Panc1 (cell line): ENCODE data around the gene ERCC5. TPM values are rescaled to one million over a fixed set of nuclear protein-coding genes. Genes with fewer than 3 reads are reported as not detected.

Experiments
- ATAC-seq: fragments of 200-7000 bp; cut with Tn5 transposase; 2 replicates; pipeline ENCODE4 v1.9.1; 2020; ENCODE audit warnings: mild to moderate bottlenecking, moderate library complexity
- BruUV-seq: library from RNA; stranded (reverse); fragments of 400-500 nt; replicated peaks from 2 replicates; lab custom pipeline; 2021; lab: Mats Ljungman, UMichigan
- CTCF ChIA-PET: fragments of 300-600 bp; sonication (Branson Sonifier 250); formaldehyde crosslinking; loops from one replicate; lab custom pipeline; 2022; ENCODE audit warnings: antibody characterized with exemption; lab: Charles Lee
- POLR2A ChIA-PET: fragments of 300-600 bp; sonication (Branson Sonifier 250); formaldehyde crosslinking; loops from one replicate; lab custom pipeline; 2022; ENCODE audit warnings: antibody characterized with exemption; lab: Charles Lee
- DNase-seq: peaks from one replicate; pipeline ENCODE4 v3.0.0-alpha.2; 2010; ENCODE audit warnings: low read depth, low spot score
- H3K27ac ChIP-seq: 2 replicates; pipeline ENCODE4 v1.5.1; 2011; ENCODE audit warnings: mild to moderate bottlenecking, low read length, inconsistent platforms
- H3K27me3 ChIP-seq: fragments of 200-500 bp; sonication (Bioruptor generic); 2 replicates; pipeline ENCODE4 v1.6.0; 2014; ENCODE audit warnings: low read length, inconsistent platforms; ENCODE audit not compliant: control insufficient read depth, insufficient read depth
- H3K36me3 ChIP-seq: fragments of 200-500 bp; sonication (Bioruptor generic); 2 replicates; pipeline ENCODE4 v1.5.1; 2014; ENCODE audit warnings: inconsistent platforms, mild to moderate bottlenecking, low read length, moderate library complexity; ENCODE audit not compliant: control insufficient read depth, insufficient read depth
- H3K4me1 ChIP-seq: 2 replicates; pipeline ENCODE4 v1.5.1; 2011; ENCODE audit warnings: inconsistent platforms, mild to moderate bottlenecking, low read length, moderate library complexity; ENCODE audit not compliant: control insufficient read depth, insufficient read depth
- H3K4me3 ChIP-seq, 2 experiments: 2 replicates each; pipeline ENCODE4 v1.5.1; 2011 to 2012; ENCODE audit warnings: low read depth in 2 of 2, low read length in 2 of 2, mild to moderate bottlenecking in 2 of 2, inconsistent platforms in 1 of 2, moderate library complexity in 1 of 2
- H3K9me3 ChIP-seq: fragments of 200-500 bp; sonication (Bioruptor generic); 2 replicates; pipeline ENCODE4 v1.5.1; 2014; ENCODE audit warnings: low read depth, mild to moderate bottlenecking, inconsistent platforms, low read length, moderate library complexity; ENCODE audit not compliant: control insufficient read depth, insufficient read depth
- CTCF ChIP-seq: fragments of 450-650 bp; IDR thresholded peaks from 2 replicates; pipeline ENCODE4 v1.5.1; 2017; ENCODE audit warnings: mild to moderate bottlenecking
- POLR2AphosphoS5 ChIP-seq: IDR thresholded peaks from 2 replicates; pipeline ENCODE4 v1.6.1; 2012; ENCODE audit warnings: mild to moderate bottlenecking, low read depth, low read length, moderate library complexity
- REST ChIP-seq, 2 experiments: IDR thresholded peaks; 2 replicates each; pipeline ENCODE4 v1.6.1; 2011 to 2012; ENCODE audit warnings: low read depth in 2 of 2, control low read depth in 1 of 2, low read length in 1 of 2, mild to moderate bottlenecking in 1 of 2, moderate library complexity in 1 of 2; ENCODE audit not compliant: insufficient read depth in 1 of 2
- SIN3A ChIP-seq: IDR thresholded peaks from 2 replicates; pipeline ENCODE4 v1.6.1; 2012; ENCODE audit warnings: low read depth, mild to moderate bottlenecking, low read length, moderate library complexity, borderline replicate concordance; ENCODE audit not compliant: insufficient read depth
- TCF7L2 ChIP-seq: IDR thresholded peaks from 2 replicates; pipeline ENCODE4 v1.6.1; 2011; ENCODE audit warnings: mild to moderate bottlenecking, low read depth, low read length, inconsistent platforms
- in situ Hi-C: cut with HindIII; loops from 2 replicates; pipeline ENCODE4 v1.10.0; 2016; ENCODE audit warnings: low sequenced_read_pairs, low pct_unique_long_range_greater_than_20kb
- intact Hi-C: fragments of 100-400 bp; cut with micrococcal nuclease; formaldehyde crosslinking; loops from one replicate; pipeline ENCODE4 v1.10.0; 2022; ENCODE audit not compliant: unreplicated experiment
- total RNA-seq: library from RNA; stranded (reverse); gene quantifications from one replicate; pipeline ENCODE4 v1.2.1, GENCODE V29; 2021; ENCODE audit not compliant: unreplicated experiment

Gene ERCC5
- total RNA-seq, 1 experiment from 2014 or later = 19.6 TPM

GRCh38 chr13:102879793-102880499 lies 34.1 kb downstream of the ERCC5 start:
- ATAC-seq (no peak), DNase-seq (no peak)
- TF ChIP-seq REST (IDR thresholded peaks at IDR 0.05; ENCODE audit: insufficient read depth in 1 of 2, low read depth in 2 of 2, low read length in 1 of 2) (no peak), TCF7L2 (no peak), POLR2AphosphoS5 (no peak), CTCF (no peak), SIN3A (no peak)
- in situ Hi-C loops (no loop called here), intact Hi-C loops (no loop called here)
- no peak overlapping the region for H3K4me3 ChIP-seq
- POLR2A ChIA-PET = no interaction called here
- no peaks in the 10 kb centered on the region; the same call in 1 of the 2 replicates for H3K36me3 ChIP-seq
- no peaks in the 10 kb centered on the region for H3K4me1 ChIP-seq
- BruUV-seq = no TSS peak
- H3K27ac ChIP-seq = no peak overlapping the region
- CTCF ChIA-PET = no interaction called here
- no peaks in the 10 kb centered on the region for H3K27me3 ChIP-seq
- H3K9me3 ChIP-seq = no peaks in the 10 kb centered on the region

- ATAC-seq (no peak), DNase-seq (no peak)
- Histone ChIP-seq H3K27ac (no peak overlapping the region), H3K4me1 (no peaks in the 10 kb centered on the region), H3K4me3 (no peak overlapping the region), H3K27me3 (no peaks in the 10 kb centered on the region), H3K36me3 (no peaks in the 10 kb centered on the region; the same call in 1 of the 2 replicates), H3K9me3 (no peaks in the 10 kb centered on the region)
- in situ Hi-C loops (no loop called here), intact Hi-C loops (no loop called here)
- no peak for TF ChIP-seq REST (IDR thresholded peaks at IDR 0.05; ENCODE audit: insufficient read depth in 1 of 2, low read depth in 2 of 2, low read length in 1 of 2)
- no peak for TF ChIP-seq POLR2AphosphoS5
- no peak for TF ChIP-seq CTCF
- TF ChIP-seq SIN3A = no peak
- no peak for TF ChIP-seq TCF7L2
- POLR2A ChIA-PET = no interaction called here
- BruUV-seq = no TSS peak
- CTCF ChIA-PET = no interaction called here
Observed at GRCh38 chr13:102881819-102882686, 36.2 kb downstream of the ERCC5 start.
